GM12878 (cell line): Measurements from ENCODE around the gene CTBP1. TPM values are rescaled to one million over a fixed set of nuclear protein-coding genes. Genes with fewer than 3 reads are reported as not detected.

Source experiments
- ATAC-seq: fragments of 200-7000 bp; cut with Tn5 transposase; 3 replicates; pipeline ENCODE4 v1.9.1; 2020; ENCODE audit warnings: mild to moderate bottlenecking, moderate library complexity
- BruUV-seq: library from RNA; stranded (reverse); fragments of 400-500 nt; replicated peaks from 2 replicates; lab custom pipeline; 2021; lab: Mats Ljungman, UMichigan
- CTCF ChIA-PET: fragments of 300-600 bp; sonication (Branson Sonifier 250); formaldehyde crosslinking; extraction: SDS; loops from one replicate; lab custom pipeline; 2021; ENCODE audit warnings: inconsistent platforms; lab: Yijun Ruan, JAX
- POLR2A ChIA-PET: fragments of 350-600 bp; formaldehyde crosslinking; extraction: SDS; loops from one replicate; lab custom pipeline; 2021; ENCODE audit warnings: inconsistent platforms; lab: Charles Lee
- RAD21 ChIA-PET: fragments of 300-600 bp; sonication (Branson Sonifier 250); formaldehyde crosslinking; loops from one replicate; lab custom pipeline; 2023; ENCODE audit warnings: antibody characterized with exemption; ENCODE audit not compliant: unreplicated experiment; lab: Charles Lee
- SMC1A ChIA-PET: fragments of 300-600 bp; sonication (Branson Sonifier 250); formaldehyde crosslinking; loops from one replicate; lab custom pipeline; 2023; ENCODE audit not compliant: unreplicated experiment, uncharacterized antibody; lab: Charles Lee
- DNase-seq: peaks from one replicate; pipeline ENCODE4 v3.0.0-alpha.2; 2011; ENCODE audit warnings: low read depth, low spot score
- FAIRE-seq: peaks from 3 replicates; lab custom pipeline; 2011; peaks lifted over from hg19 to GRCh38; lab: Jason Lieb, UNC
- H2AFZ ChIP-seq: 2 replicates; pipeline ENCODE4 v1.6.0; 2011; ENCODE audit warnings: low read depth, low read length, control low read depth; ENCODE audit not compliant: control insufficient read depth
- H3K27ac ChIP-seq: 2 replicates; pipeline ENCODE4 v1.5.1; 2011; ENCODE audit warnings: control low read depth; ENCODE audit not compliant: control insufficient read depth, insufficient read depth
- H3K27me3 ChIP-seq, 2 experiments: replicated peaks in 1 of 2; 2 replicates each; pipeline versions ENCODE4 v1.6.0 to v1.6.1; 2011; ENCODE audit warnings: low read length in 1 of 2; ENCODE audit not compliant: control insufficient read depth in 2 of 2, insufficient read depth in 2 of 2
- H3K36me3 ChIP-seq, 2 experiments: 2 replicates each; pipeline ENCODE4 v1.5.1; 2011; ENCODE audit warnings: low read length in 1 of 2; ENCODE audit not compliant: control insufficient read depth in 2 of 2, insufficient read depth in 2 of 2
- H3K4me1 ChIP-seq: 2 replicates; pipeline ENCODE4 v1.6.1; 2011; ENCODE audit warnings: mild to moderate bottlenecking, low read length, moderate library complexity, mixed read lengths; ENCODE audit not compliant: control insufficient read depth, insufficient read depth
- H3K4me2 ChIP-seq: 2 replicates; pipeline ENCODE4 v1.6.0; 2011; ENCODE audit warnings: control low read depth; ENCODE audit not compliant: control insufficient read depth, insufficient read depth
- H3K4me3 ChIP-seq: fragments of 200-600 bp; sonication (generic); 2 replicates; pipeline ENCODE4 v1.5.1; 2016
- H3K79me2 ChIP-seq: 2 replicates; pipeline ENCODE4 v1.6.0; 2011; ENCODE audit warnings: low read length; ENCODE audit not compliant: control insufficient read depth, insufficient read depth
- H3K9ac ChIP-seq: 2 replicates; pipeline ENCODE4 v1.8.0; 2011; ENCODE audit warnings: low read length, control low read depth, mixed read lengths; ENCODE audit not compliant: control insufficient read depth, insufficient read depth
- H3K9me3 ChIP-seq: replicated peaks from 3 replicates; pipeline ENCODE4 v1.5.1; 2011; ENCODE audit warnings: mild to moderate bottlenecking, low read length; ENCODE audit not compliant: control insufficient read depth, insufficient read depth
- H4K20me1 ChIP-seq: 2 replicates; pipeline ENCODE4 v1.6.0; 2011; ENCODE audit not compliant: control insufficient read depth, insufficient read depth
- ASH2L ChIP-seq: fragments of 300-600, 200-600 bp; sonication (generic); IDR thresholded peaks from 2 replicates; pipeline ENCODE4 v1.6.1; 2017; ENCODE audit warnings: low read depth, mild to moderate bottlenecking, borderline replicate concordance
- BACH1 ChIP-seq: fragments of 450-650 bp; IDR thresholded peaks from 2 replicates; pipeline ENCODE4 v1.6.1; 2017; ENCODE audit warnings: mild to moderate bottlenecking, borderline replicate concordance
- BHLHE40 ChIP-seq, 2 experiments: fragments of 450-650 bp in 1 of 2; IDR thresholded peaks; 2 replicates each; pipeline ENCODE4 v1.6.1; 2011 to 2017; ENCODE audit warnings: low read depth in 2 of 2, borderline replicate concordance in 1 of 2, improper control_type of control experiment in 1 of 2, low read length in 1 of 2, mild to moderate bottlenecking in 1 of 2
- JUND ChIP-seq: IDR thresholded peaks from 2 replicates; pipeline ENCODE4 v1.6.1; 2012; ENCODE audit warnings: low read depth, mild to moderate bottlenecking, low read length, improper control_type of control experiment, moderate library complexity
- MEF2B ChIP-seq: fragments of 450-650 bp; IDR thresholded peaks from 2 replicates; pipeline ENCODE4 v1.6.1; 2018; ENCODE audit warnings: mild to moderate bottlenecking, moderate library complexity; ENCODE audit not compliant: partially characterized antibody, poor library complexity, severe bottlenecking
- SREBF1 ChIP-seq: IDR thresholded peaks from 2 replicates; pipeline ENCODE4 v1.6.1; 2012; ENCODE audit warnings: mild to moderate bottlenecking, low read length
- WRNIP1 ChIP-seq: IDR thresholded peaks from 2 replicates; pipeline ENCODE4 v1.6.1; 2011; ENCODE audit warnings: low read depth, low read length, improper control_type of control experiment, borderline replicate concordance
- ZNF217 ChIP-seq: fragments of 450-650 bp; IDR thresholded peaks from 2 replicates; pipeline ENCODE4 v1.6.1; 2017; ENCODE audit warnings: antibody characterized with exemption, mild to moderate bottlenecking
- ZNF274 ChIP-seq: IDR thresholded peaks from one replicate; pipeline ENCODE4 v1.8.0; 2011; ENCODE audit not compliant: insufficient read length, insufficient read depth
- ZZZ3 ChIP-seq: IDR thresholded peaks from 2 replicates; pipeline ENCODE4 v1.6.1; 2011; ENCODE audit warnings: low read depth; ENCODE audit not compliant: control insufficient read depth, insufficient read length
- WGBS: methylation state at CpG from one replicate; pipeline ENCODE4 v1.1.6; 2016; ENCODE audit warnings: low lambda C conversion rate; ENCODE audit not compliant: insufficient replicate concordance, insufficient coverage; ENCODE audit errors: missing lambda C conversion rate; 5-methylcytosine and 5-hydroxymethylcytosine counted together
- in situ Hi-C: fragments of 300-500 bp; cut with MboI; formaldehyde crosslinking; loops from 9 replicates; pipeline ENCODE4 v1.14.3; 2018; ENCODE audit warnings: mixed read lengths
- intact Hi-C: fragments of 100-400 bp; cut with micrococcal nuclease; formaldehyde crosslinking; loops from one replicate; pipeline ENCODE4 v1.14.2; 2022; ENCODE audit not compliant: unreplicated experiment
- polyA plus RNA-seq, 11 experiments: library from polyadenylated mRNA; depleted of rRNA in 4 of 11; unstranded in 6 of 11; stranded (reverse) in 5 of 11; fragments of >200 nt; fragmentation: Nextera tagmentation in 4 of 11; fragmentation: Illumina TruSeq in 1 of 11; extraction: Ambion mirVana in 4 of 11; extraction: Trizol in 1 of 11; gene quantifications; 1 replicate in 1 of 11; 2 replicates in 10 of 11; pipeline versions ENCODE4 v1.2.1 to v1.2.3, GENCODE V29; 2011 to 2016; ENCODE audit warnings: inconsistent platforms in 2 of 11, missing spikeins in 2 of 11, low read depth in 1 of 11
- total RNA-seq, 4 experiments: library from RNA; depleted of rRNA in 3 of 4; stranded (reverse); fragments of >200 nt in 3 of 4; fragmentation: Illumina TruSeq in 1 of 4; extraction: Trizol in 1 of 4; gene quantifications; 2 replicates each; pipeline versions ENCODE4 v1.2.1 to v1.2.3, GENCODE V29; 2013 to 2021
- TF ChIP-seq, protein P1 (sequence below): fragments of 450-650 bp; IDR thresholded peaks from 2 replicates; pipeline ENCODE4 v1.6.1; 2018; ENCODE audit warnings: borderline replicate concordance, mild to moderate bottlenecking; ENCODE audit not compliant: partially characterized antibody
- TF ChIP-seq, protein P2 (sequence below): fragments of 450-650 bp; IDR thresholded peaks from 2 replicates; pipeline ENCODE4 v1.6.1; 2017; ENCODE audit warnings: low read depth, mild to moderate bottlenecking, moderate library complexity

CTBP1 gene
- total and polyA plus RNA-seq, 10 of the 15 experiments (the other 5 are each of a cell fraction or from before 2014, with no cell fraction given), result 7.4 to 182 (median 63.1) TPM

DNA sequence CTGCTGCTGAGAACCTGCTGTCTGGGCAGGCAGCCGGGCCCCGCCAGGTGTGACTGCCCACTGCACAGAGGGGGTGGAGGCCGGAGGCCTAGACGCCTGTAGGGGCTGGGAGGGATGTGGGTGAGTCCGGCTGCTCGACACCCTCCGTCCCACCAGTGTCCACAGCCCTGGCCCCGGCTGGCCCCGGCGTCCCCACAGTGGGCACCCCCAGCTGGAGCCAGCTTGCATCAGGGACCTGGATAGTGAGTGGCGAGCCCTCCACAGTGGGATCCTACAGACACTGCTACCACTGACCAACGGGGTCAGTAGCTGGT lies 41.8 kb downstream of the CTBP1 start:
- H3K27ac ChIP-seq, result no peak overlapping the region
- no peak for ATAC-seq
- no peaks in the 10 kb centered on the region for H4K20me1 ChIP-seq
- BruUV-seq, result no TSS peak
- H3K4me1 ChIP-seq, result peaks cover 25% of the 10 kb centered on the region
- no peak overlapping the region for H3K4me3 ChIP-seq
- H3K36me3 ChIP-seq, result peaks cover 0 to 5% of the 10 kb centered on the region in 2 experiments; a peak in 2 of 4 replicates
- no peak overlapping the region for H2AFZ ChIP-seq
- CTCF ChIA-PET, result no interaction called here
- H3K9me3 ChIP-seq, result peaks cover 2% of the 10 kb centered on the region; the same call in 1 of the 3 replicates
- in situ Hi-C loops, result no loop called here
- no peak for DNase-seq
- no peak for TF ChIP-seq ZNF274
- TF ChIP-seq WRNIP1, result no peak
- TF ChIP-seq, all 136 proteins: peak for 0
- H3K9ac ChIP-seq, result no peak overlapping the region
- H3K79me2 ChIP-seq, result no peaks in the 10 kb centered on the region
- ChIA-PET RAD21 (no interaction called here), SMC1A (no interaction called here), POLR2A (no interaction called here)
- intact Hi-C loops, result no loop called here
- no peak overlapping the region for H3K4me2 ChIP-seq
- 92% methylated on average over 12 of the region's 12 CpGs for WGBS
- no peak for FAIRE-seq
- no peaks in the 10 kb centered on the region for H3K27me3 ChIP-seq

DNA sequence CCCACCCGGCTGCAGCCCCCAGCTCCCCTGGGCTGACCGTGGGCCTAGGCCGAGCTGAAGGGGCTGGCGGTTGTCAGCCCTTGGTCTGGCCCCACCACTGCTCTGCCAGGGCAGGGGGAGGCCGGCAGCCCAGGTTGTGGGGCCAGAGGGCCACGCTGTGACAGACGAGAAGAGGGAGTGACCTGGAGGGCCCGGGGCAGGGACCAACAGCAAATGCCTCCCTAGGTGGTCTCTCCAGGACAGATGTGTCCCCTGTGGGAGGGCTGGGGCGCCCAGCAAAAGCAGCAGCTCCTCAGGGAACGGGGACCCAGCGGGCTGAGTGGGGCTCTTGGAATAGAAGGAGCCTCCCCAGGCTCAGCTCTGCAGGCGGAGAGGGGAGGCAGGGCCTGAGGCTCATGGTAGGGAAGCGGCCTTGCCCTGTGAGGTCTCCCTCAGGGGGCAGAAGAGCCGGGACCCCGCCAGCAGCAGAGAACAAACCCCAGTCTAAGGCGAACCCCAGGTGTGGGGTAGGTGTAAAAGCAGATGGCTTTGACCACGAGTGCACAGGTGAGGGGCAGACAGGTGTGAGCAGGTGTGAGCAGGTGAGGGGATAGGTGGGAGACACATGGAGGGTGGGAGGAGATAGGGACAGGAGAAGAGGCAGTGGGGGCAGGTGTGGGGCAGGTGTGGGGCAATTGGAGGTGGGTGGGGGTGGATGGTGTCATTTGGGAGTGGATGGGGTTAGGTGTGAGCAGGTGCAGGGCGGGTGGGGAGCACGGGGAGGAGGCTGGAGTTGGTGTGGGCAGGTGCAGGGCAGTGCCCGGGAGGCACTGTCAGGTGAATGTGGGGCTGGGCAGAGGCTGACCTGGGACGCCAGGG lies 42.4 kb downstream of the CTBP1 start:
- no peaks in the 10 kb centered on the region for H3K79me2 ChIP-seq
- 73% methylated on average over 19 of the region's 21 CpGs for WGBS
- TF ChIP-seq BACH1 (no peak), BHLHE40 (IDR thresholded peaks at IDR 0.05; ENCODE audit: borderline replicate concordance in 1 of 2, low read depth in 2 of 2, low read length in 1 of 2) (no peak), ZNF217 (no peak), JUND (no peak), ZZZ3 (no peak), SREBF1 (no peak), ASH2L (no peak), MEF2B (no peak)
- TF ChIP-seq, protein P1, sequence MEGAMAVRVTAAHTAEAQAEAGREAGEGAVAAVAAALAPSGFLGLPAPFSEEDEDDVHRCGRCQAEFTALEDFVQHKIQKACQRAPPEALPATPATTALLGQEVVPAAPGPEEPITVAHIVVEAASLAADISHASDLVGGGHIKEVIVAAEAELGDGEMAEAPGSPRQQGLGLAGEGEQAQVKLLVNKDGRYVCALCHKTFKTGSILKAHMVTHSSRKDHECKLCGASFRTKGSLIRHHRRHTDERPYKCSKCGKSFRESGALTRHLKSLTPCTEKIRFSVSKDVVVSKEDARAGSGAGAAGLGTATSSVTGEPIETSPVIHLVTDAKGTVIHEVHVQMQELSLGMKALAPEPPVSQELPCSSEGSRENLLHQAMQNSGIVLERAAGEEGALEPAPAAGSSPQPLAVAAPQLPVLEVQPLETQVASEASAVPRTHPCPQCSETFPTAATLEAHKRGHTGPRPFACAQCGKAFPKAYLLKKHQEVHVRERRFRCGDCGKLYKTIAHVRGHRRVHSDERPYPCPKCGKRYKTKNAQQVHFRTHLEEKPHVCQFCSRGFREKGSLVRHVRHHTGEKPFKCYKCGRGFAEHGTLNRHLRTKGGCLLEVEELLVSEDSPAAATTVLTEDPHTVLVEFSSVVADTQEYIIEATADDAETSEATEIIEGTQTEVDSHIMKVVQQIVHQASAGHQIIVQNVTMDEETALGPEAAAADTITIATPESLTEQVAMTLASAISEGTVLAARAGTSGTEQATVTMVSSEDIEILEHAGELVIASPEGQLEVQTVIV, result no peak
- TF ChIP-seq, protein P2, sequence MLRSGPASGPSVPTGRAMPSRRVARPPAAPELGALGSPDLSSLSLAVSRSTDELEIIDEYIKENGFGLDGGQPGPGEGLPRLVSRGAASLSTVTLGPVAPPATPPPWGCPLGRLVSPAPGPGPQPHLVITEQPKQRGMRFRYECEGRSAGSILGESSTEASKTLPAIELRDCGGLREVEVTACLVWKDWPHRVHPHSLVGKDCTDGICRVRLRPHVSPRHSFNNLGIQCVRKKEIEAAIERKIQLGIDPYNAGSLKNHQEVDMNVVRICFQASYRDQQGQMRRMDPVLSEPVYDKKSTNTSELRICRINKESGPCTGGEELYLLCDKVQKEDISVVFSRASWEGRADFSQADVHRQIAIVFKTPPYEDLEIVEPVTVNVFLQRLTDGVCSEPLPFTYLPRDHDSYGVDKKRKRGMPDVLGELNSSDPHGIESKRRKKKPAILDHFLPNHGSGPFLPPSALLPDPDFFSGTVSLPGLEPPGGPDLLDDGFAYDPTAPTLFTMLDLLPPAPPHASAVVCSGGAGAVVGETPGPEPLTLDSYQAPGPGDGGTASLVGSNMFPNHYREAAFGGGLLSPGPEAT, result no peak

More for the DNA sequence above, 42.4 kb downstream of the CTBP1 start:
- Histone ChIP-seq H2AFZ (no peak overlapping the region), H3K4me3 (no peak overlapping the region), H3K36me3 (peaks cover 0 to 5% of the 10 kb centered on the region in 2 experiments; a peak in 2 of 4 replicates), H4K20me1 (no peaks in the 10 kb centered on the region), H3K4me2 (no peak overlapping the region), H3K9ac (no peak overlapping the region), H3K27ac (no peak overlapping the region), H3K4me1 (peaks cover 29% of the 10 kb centered on the region), H3K27me3 (no peaks in the 10 kb centered on the region), H3K9me3 (peaks cover 2% of the 10 kb centered on the region; the same call in 1 of the 3 replicates)
- POLR2A ChIA-PET, result no interaction called here
- BruUV-seq, result no TSS peak
- no peak for DNase-seq
- in situ Hi-C loops, result no loop called here
- intact Hi-C loops, result no loop called here
- CTCF ChIA-PET, result no interaction called here
- RAD21 ChIA-PET, result no interaction called here
- SMC1A ChIA-PET, result no interaction called here
- ATAC-seq, result no peak
- no peak for FAIRE-seq
